Dermis blood vessel endothelial cell (primary cell): ENCODE measurements around the gene COMMD3. TPM values are rescaled to one million over a fixed set of nuclear protein-coding genes. Genes with fewer than 3 reads are reported as not detected.
"Not testable (repeated sequence)": the region's sequence is repeated elsewhere in the genome, so short reads cannot be mapped to it uniquely, and the experiment has no call there.

ENCODE experiments used
- DNase-seq: peaks from one replicate; pipeline ENCODE4 v3.0.0; 2010
- total RNA-seq: library from RNA; depleted of rRNA; stranded (reverse); fragments of >200 nt; gene quantifications from 2 replicates; pipeline ENCODE4 v1.2.3, GENCODE V29; 2014

COMMD3 gene
- total RNA-seq, 1 donor from 2014 or later: 40.0 TPM

DNA sequence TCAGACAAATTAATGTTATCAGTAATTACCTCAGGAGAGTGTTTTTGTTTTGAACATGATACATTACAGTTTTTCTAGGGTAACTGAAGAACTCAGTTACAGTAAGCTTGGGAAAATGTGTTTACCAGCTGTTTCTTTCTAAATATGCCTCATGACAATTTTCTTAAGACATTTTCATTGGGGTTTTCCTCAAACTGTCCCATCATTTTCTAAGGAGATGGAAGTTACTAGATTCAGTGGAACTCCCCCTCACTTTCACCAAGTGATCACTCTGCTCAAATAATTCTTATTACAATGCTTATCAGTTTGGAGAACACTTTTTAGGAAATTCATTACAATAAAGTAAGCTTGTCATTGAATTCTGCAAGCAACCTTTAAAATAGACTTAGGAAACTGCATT, 22.7 kb downstream of the COMMD3 start:
- no peak for DNase-seq

GRCh38 chr10:22339761-22340328, 23.7 kb downstream of the COMMD3 start:
- DNase-seq: no peak

GRCh38 chr10:22340329-22341189, 24.4 kb downstream of the COMMD3 start:
- peak; percentile 85 for DNase-seq

DNA sequence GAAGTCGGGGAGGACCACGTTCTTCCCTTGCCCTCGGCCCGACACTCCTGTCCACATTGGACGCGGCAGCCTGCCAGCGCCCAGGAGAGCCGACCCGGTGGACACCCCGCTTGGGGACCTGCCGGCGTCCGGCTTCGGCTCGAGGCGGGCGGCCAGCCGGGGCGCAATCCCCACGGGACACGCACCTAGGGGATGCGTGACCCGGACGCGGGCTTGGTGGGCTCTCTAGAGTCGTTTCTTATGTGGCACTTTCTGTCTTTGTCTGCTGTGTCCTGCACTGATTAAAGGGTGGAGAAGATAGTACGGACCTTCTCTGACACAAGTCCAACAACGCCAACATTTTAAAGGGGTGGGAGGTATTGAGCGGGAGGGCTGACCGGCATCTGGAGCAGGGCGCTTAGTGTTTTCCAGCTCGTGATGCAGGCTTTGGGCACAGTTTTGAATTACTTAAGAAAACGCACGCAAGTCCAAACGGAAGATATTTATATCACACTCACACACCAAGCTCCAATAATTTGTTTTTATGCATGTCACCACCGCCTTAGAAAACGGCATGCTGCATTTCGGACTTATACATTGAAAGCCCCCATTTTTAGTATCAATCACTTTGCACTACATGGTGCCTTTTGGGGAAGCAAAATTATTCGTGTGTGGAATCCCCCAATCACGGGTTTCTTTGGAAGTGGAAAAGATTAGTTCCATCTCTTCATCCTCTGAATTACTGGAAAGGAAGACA, 25.2 kb downstream of the COMMD3 start:
- peak; percentile 28 for DNase-seq

DNA sequence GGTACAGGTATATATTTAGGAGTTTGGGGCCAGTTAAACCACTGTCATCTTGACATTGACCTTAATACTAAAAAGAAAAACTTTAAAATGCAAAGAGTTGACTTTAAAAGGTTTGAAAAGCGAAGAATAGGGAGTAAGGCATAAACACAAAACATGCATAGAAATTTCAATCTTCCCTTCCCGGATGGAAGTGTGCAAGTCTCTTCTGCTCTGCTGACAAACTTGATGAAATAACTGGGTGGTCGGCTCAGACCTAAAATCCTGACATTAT, 25.7 kb downstream of the COMMD3 start:
- DNase-seq: no peak

DNA sequence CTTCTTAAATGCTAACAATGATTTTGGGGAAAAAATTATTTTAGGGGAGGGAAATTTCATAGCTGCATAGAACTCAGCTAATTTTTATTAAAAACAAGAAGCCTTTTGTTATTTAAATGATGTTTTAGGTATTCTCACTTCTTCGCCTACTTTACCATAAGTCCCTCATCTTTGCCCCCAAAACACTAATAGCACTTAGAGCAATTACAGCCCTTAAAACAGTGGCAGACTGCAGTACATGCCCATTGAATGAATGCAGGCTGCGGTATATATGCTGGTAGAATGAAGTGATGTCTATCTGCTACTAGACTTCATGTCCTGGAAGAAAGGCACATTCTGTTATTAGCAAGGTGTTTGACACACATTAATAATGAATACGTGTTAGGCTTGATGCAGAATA, 26.2 kb downstream of the COMMD3 start:
- DNase-seq: no peak

DNA sequence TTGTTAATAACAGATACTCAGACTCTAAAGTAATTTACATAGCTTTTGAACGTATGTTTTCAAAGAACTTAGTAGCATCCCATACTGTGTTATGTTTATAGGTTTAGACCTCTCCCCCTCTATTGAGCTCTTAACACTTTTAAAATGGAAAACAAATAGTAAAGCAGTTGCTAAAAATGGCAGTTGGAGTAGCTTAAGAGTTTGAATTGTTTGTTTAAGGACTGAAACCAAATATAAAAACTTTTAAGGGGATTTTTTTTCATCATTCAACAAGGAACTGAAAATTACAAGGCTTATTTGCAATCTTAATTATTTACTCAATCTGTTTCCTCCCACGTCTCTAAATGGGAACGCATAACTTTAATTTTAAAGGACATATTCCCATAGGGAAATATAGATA, 27.5 kb downstream of the COMMD3 start:
- DNase-seq: no peak

DNA sequence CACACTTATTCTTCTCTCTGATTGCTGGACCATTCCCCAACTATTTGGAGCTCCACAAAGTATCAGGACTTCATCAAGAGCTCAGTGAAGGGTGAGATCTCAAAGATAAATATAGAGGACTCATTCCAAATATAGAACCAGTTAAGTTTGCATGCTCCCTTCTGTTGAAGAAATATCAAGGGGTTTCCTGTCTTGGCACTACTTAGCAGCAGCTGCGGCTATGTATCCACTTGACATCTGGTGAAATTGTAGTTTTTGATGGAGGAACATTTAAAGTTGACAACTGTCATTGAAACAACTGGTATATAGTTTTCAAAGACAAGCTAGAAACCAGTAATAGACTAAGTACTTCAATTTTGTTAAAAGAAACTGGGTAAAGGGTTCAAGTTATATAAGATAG, 28.1 kb downstream of the COMMD3 start:
- DNase-seq: no peak

- DNase-seq: no peak
Measured at GRCh38 chr10:22344781-22345300, 28.7 kb downstream of the COMMD3 start.

GRCh38 chr10:22345301-22346095, 29.3 kb downstream of the COMMD3 start, which contains the start of gene SPAG6:
SPAG6 (plus strand) TSS chr10:22345496; CDS start chr10:22345612, 116 bp downstream.
- peak; percentile 33 for DNase-seq

GRCh38 chr10:22346096-22346661, 30.0 kb downstream of the COMMD3 start:
- no peak for DNase-seq

DNA sequence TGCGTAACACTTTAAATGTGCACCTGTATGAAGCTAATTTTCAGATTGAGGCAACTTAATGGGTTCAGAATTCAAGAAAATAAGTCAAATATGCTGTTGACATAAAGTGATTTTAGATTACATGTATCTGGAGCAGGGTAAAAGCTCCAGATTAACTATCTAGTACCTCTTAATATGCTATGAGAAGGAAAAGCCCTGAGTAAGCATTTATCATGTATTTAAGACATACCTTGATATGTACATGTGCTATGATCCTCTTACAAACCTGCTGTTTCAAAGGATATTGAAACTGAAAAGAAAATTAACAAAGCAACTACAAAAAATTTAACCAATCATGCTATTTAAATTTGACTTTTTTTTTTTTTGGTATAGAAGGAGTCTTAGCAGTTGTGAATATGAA, 33.6 kb downstream of the COMMD3 start:
- no peak for DNase-seq

DNA sequence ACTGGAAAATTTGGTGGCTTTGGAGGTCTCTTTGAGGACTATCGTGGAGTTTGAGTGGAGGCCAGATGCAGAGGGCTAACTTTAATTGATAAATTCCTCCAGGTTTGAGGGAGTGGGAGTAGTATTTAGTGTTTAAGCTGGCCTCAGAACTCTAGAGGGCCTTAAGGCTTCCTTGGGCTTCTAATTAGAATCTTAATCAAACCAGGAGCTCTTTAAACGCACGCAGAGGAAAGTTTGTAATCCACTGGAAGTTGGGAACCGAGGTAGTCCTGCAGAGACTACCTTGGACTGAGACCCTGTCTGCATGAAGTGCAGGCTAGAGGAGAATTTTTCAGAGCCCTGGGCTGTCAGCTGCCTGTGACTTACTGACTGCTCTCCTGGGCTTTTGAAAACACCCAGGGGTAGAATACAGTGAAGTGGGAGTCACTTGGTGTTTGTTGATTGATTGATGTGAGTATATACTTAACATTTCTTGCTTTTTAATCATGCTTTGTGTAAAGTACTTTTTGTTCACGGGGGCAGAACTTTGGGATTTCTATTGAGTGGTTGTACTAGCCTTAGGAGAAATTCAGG, 35.0 kb downstream of the COMMD3 start:
- no peak for DNase-seq

- DNase-seq: no peak
Measured at GRCh38 chr10:22356324-22356873, 40.2 kb downstream of the COMMD3 start.

- not testable (repeated sequence) for DNase-seq
Measured at GRCh38 chr10:22357770-22358169, 41.6 kb downstream of the COMMD3 start.

- no peak for DNase-seq
Measured at GRCh38 chr10:22363305-22363704, 47.1 kb downstream of the COMMD3 start.

- no peak for DNase-seq
Measured at GRCh38 chr10:22364407-22365140, 48.4 kb downstream of the COMMD3 start.

- DNase-seq: no peak
Measured at GRCh38 chr10:22365233-22365632, 49.0 kb downstream of the COMMD3 start.

- no peak for DNase-seq
Measured at GRCh38 chr10:22365644-22366434, 49.7 kb downstream of the COMMD3 start.

DNA sequence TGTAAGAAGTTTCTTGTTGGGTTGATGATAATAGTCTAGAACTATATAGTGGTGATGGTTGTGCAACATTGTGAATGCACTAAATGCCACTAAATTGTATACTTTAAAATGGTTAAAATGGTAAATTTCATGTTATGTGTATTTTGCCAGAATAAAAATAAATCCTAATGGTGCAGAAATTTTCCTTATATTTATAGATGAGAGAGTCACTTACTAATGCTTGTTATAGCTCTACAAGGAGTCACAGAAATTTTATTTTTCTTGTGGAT, 50.2 kb downstream of the COMMD3 start:
- no peak for DNase-seq
